GM18858 (cell line): Measurements from ENCODE around the gene CAMSAP3.

Experiments used
- ATAC-seq: cut with Tn5 transposase; IDR thresholded peaks from one replicate; pipeline ENCODE4 v1.9.1; 2021; ENCODE audit not compliant: unreplicated experiment

The CAMSAP3 gene, protein sequence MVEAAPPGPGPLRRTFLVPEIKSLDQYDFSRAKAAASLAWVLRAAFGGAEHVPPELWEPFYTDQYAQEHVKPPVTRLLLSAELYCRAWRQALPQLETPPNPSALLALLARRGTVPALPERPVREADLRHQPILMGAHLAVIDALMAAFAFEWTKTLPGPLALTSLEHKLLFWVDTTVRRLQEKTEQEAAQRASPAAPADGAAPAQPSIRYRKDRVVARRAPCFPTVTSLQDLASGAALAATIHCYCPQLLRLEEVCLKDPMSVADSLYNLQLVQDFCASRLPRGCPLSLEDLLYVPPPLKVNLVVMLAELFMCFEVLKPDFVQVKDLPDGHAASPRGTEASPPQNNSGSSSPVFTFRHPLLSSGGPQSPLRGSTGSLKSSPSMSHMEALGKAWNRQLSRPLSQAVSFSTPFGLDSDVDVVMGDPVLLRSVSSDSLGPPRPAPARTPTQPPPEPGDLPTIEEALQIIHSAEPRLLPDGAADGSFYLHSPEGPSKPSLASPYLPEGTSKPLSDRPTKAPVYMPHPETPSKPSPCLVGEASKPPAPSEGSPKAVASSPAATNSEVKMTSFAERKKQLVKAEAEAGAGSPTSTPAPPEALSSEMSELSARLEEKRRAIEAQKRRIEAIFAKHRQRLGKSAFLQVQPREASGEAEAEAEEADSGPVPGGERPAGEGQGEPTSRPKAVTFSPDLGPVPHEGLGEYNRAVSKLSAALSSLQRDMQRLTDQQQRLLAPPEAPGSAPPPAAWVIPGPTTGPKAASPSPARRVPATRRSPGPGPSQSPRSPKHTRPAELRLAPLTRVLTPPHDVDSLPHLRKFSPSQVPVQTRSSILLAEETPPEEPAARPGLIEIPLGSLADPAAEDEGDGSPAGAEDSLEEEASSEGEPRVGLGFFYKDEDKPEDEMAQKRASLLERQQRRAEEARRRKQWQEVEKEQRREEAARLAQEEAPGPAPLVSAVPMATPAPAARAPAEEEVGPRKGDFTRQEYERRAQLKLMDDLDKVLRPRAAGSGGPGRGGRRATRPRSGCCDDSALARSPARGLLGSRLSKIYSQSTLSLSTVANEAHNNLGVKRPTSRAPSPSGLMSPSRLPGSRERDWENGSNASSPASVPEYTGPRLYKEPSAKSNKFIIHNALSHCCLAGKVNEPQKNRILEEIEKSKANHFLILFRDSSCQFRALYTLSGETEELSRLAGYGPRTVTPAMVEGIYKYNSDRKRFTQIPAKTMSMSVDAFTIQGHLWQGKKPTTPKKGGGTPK

DNA sequence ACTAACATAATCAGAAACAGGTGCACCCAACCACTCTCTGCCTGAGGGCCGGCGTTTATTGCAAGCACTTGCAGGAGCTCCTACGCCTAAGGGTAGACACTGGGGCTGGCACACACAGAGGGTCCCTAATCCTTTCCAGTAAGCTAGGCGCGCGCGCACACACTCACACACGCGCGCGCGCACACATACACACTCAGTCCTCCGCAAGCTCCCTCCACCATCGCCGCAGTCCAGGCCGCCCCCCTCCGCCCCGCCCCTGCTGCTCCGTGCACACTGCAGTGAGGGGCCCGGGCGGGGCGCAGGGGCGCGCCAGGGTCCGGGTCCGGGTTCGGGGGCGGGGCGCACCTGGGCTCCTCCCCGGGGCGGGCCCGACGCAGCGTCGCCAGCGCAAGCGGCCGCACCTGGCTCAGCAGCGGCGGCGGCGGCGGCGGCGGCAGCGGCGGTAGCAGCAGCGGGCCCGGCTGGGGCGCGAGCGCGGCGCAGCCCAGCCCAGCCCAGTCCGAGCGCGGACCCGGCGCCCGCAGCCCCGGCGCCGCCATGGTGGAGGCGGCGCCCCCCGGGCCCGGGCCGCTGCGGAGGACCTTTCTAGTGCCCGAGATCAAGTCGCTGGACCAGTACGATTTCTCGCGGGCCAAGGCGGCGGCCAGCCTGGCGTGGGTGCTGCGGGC, at the start of gene CAMSAP3:
CAMSAP3 (plus strand) TSS at position 398 of the 668 bp plus-strand sequence; CDS start at position 538, 140 bp downstream.
- no peak for ATAC-seq

DNA sequence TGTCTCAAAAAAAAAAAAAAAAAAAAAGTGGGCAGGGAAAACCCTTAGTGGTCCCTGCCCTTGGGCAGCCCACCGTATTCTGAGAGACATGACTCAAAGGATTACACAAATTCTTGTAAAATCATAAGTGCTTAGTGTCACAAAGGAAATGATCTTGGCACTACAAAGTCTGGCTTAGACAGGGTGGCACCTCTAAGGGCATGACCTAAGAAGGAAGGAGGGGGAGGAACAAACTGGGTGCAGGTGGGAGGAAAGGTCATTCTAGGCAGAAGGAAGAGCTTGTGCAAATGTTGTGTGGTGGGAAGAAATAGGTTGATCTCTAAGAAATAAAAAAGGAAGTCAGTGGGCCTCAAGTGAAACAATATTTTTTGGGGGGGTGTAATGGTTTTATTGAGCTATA, 49.8 kb upstream of the CAMSAP3 start:
- no peak for ATAC-seq

DNA sequence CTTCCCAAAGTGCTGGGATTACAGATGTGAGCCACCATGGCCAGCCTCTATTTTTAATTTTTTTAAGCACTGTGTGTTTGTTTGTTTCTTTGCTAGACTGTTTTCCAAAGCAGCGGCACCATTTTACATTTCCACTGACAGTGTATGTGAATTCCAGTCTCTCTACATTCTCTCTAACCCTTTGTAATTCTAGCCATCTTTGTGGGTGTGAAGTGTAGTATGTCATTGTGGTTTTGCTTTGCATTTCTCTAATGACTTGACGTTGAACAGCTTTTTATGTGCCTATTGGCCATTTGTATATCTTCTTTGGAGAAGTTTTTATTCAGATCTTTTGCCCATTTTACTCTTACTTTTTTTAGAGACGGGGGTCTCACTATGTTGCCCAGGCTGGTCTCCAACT, 48.5 kb upstream of the CAMSAP3 start:
- no peak for ATAC-seq

DNA sequence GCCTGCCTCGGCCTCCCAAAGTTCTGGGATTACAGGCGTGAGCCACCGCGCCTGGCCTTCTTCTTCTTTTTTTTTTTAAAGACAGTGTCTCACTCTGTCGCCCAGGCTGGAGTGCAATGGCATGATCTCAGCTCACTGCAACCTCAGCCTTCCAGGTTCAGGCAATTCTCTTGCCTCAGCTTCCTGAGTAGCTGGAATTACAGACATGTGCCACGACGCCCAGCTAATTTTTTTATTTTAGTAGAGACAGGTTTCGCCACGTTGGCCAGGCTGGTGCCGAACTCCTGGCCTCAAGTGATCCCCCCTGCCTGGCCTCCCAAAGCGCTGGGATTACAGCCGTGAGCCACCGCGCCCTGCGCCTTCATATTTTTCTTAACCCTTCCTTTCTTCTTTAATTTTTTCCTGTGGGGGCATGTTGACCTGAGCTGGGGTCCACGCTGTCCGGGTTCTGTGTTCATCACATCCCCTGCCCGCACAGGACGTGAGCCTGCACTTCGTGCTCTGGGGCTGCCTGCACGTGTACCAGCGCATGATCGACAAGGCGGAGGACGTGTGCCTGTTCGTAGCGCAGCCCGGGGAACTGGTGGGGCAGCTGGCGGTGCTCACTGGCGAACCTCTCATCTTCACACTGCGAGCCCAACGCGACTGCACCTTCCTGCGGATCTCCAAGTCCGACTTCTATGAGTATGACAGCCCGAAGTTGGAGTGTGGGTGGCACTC, 46.1 kb upstream of the CAMSAP3 start:
- no peak for ATAC-seq

DNA sequence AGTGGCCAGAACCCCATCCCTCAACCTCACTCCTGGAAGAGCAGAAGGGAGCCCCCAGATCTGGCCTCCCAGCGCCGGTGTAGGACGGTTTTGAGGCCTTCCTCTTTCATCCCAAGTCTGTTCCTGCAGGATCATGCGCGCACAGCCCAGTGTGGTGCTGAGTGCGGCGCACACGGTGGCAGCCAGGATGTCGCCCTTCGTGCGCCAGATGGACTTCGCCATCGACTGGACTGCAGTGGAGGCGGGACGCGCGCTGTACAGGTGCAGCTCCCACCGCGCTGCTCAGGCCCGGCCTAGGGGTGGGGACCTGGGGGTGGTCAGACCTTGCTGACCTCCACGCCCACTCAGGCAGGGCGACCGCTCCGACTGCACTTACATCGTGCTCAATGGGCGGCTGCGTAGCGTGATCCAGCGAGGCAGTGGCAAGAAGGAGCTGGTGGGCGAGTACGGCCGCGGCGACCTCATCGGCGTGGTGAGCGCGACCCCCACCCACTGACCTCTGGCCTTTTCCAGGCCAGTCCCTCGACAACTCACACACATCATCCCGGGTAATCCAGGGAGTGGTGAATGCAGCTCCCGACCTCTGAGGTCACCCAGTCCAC, 45.4 kb upstream of the CAMSAP3 start:
- ATAC-seq = no peak

DNA sequence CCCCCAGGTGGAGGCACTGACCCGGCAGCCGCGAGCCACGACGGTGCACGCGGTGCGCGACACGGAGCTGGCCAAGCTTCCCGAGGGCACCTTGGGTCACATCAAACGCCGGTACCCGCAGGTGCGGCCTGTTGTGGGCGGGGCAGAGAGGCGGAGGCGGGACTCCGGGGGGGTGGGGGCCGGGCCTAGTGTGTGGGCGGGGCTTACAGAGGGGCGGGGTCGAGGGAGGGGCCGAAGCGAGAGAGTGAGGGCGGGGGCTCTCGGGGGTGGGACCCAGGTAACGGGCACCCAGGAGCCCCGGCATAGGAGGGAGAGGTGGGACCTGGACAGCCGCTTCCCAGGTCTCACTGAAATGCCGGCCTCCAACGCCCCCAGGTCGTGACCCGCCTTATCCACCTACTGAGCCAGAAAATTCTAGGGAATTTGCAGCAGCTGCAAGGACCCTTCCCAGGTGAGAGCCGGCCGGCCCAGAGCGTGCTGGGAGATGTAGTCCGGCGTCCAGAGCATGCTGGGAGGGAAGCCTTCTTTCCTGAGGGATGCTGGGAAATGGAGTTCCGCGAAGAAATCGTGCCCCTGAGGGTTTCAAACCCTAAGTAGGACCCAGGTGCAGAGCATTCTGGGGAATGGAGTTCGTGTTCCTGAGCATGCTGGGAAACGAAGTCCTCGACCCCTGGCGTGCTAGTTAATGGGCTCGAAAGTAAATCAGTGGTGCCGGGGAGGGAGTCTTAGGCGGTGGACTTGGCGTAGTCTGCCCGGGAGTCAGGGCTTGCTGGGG, 44.5 kb upstream of the CAMSAP3 start:
- no peak for ATAC-seq

DNA sequence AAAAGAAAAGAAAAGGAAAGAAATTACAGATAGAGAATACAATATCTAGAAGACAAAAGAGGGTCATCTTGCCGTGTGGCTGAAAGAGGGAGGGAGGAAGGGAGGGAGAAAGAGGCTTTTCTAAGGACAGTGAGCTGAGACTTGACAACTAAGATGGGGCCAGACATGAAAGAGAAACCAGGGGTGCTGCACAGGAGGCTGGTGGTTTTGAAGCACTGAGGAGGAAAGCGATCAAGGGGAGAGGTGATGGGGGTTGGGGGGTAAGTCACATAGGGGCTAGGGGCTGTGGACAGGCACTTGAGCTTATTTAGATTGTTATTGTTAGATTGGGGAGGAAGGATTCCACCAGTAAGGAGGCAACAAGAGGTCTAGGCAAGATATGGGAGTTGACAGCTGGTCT, 42.9 kb upstream of the CAMSAP3 start:
- ATAC-seq = no peak

DNA sequence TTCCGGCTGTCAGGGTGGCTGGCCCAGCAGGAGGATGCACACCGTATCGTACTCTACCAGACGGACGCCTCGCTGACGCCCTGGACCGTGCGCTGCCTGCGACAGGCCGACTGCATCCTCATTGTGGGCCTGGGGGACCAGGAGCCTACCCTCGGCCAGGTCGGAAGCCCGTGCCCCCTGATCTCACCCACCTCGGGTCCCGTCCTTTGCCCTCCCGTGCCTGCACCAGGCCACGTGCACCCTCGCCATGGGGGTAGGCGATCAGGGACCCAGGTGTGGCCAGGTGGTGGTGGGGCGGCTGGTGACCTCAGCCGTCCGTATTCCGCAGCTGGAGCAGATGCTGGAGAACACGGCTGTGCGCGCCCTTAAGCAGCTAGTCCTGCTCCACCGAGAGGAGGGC, 41.1 kb upstream of the CAMSAP3 start:
- no peak for ATAC-seq

DNA sequence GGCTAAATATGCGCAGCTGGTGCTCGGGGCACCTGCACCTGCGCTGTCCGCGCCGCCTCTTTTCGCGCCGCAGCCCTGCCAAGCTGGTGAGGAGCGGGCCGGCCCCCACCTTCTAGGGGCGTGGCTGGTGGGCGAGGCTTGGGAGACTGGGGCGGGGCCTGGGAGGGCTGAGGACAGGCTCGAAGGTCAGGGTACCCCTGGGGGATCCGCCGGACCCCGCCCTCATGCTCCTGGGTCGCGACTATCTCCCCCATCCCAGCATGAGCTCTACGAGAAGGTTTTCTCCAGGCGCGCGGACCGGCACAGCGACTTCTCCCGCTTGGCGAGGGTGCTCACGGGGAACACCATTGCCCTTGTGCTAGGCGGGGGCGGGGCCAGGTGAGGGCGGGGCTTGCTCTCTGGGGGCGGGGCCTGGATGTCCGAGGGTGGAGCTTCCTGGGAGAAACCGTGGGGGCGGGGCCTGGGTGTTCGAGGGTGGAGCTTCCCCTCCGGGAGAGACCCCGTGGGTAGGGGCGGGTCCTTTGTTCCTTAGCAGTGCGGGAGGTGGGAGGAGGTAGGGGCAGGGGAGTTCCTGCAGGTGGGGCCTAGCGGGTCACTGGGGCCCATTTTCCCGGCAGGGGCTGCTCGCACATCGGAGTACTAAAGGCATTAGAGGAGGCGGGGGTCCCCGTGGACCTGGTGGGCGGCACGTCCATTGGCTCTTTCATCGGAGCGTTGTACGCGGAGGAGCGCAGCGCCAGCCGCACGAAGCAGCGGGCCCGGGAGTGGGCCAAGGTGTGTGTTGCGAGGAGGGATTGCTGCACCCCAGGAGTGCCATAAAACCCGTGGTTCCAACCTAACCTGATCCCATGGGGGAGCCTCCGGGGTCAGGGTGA, 40.4 kb upstream of the CAMSAP3 start:
- no peak for ATAC-seq

DNA sequence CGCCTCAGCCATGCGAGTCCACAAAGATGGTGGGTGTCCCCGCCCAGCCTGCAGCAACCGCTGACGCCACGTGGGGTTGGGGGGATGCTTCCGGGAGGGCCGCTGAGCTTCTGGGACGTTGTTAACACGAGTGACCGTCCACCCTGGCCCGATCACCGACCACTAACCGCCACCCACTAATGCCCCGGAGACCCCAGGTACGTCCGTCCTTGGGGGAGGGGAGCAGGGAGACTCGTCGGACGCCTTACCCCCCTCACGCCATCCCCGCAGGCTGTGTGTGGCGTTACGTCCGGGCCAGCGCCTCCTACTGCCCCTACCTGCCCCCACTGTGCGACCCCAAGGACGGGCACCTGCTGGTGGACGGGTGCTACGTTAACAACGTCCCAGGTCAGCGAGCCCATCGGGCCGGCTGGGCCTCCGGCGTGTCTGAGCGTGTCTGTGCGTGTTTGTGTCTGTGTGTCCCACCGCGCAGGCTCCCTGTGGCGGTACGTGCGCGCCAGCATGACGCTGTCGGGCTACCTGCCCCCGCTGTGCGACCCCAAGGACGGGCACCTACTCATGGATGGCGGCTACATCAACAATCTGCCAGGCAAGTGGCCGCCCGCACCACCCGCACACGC, 38.9 kb upstream of the CAMSAP3 start:
- ATAC-seq = no peak

DNA sequence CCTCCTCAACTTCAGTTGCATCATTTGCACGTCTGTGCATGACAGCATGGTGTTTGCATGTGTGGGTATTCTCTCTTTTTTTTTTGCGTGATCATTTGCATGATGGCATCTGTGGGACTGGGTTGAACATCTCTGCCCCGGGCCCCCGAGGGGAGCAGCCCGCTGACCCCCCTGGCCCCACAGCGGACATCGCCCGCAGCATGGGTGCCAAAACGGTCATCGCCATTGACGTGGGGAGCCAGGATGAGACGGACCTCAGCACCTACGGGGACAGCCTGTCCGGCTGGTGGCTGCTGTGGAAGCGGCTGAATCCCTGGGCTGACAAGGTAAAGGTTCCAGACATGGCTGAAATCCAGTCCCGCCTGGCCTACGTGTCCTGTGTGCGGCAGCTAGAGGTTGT, 37.0 kb upstream of the CAMSAP3 start:
- ATAC-seq = no peak

DNA sequence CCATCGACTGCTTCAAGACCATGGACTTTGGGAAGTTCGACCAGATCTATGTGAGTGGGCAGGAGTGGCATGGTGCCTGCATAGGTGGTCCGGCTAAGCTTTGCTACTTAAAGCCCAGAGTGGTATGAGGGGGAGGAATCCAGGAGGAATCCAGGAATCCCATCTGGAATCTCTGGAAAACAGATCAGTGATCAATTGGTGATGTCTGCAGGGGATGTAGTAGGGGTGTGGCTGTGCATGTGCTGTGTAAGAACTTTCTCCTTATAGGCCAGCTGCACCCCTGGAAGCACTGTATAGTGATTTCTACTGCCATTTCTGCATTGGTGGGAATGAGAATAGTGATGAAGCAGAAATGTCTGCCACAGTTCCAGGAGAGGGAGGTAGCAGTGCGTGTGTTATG, 36.6 kb upstream of the CAMSAP3 start:
- ATAC-seq = no peak

DNA sequence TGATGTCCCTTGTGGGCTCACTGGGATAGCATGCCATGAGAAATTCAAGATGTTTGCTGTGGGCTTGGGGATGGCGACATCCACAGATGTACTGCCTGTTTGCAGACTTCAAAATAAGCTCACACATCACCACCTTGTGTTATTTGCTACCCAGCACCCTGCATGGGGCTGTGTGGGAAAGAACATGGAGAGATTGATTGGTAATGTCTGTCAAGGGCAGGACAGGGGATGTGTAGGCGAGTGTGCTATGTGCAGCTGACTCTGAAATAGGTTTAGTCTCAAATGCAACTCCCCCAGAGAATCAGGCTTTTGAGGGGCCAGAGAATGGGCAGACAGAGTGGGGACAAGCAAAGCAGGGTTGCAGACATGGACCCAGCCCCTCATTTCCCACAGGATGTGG, 35.4 kb upstream of the CAMSAP3 start:
- ATAC-seq = no peak

DNA sequence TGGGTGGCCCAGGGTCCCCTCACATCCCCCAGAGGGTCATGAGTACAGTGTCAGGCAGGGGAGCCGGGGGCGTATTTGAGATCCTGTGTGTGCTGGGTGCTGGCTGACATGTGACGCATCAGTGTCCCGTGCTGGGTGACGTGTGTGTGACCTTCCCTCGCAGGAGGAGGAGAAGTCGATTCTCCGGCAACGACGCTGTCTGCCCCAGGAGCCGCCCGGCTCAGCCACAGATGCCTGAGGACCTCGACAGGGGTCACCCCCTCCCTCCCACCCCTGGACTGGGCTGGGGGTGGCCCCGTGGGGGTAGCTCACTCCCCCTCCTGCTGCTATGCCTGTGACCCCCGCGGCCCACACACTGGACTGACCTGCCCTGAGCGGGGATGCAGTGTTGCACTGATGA, 34.3 kb upstream of the CAMSAP3 start:
- ATAC-seq = no peak

DNA sequence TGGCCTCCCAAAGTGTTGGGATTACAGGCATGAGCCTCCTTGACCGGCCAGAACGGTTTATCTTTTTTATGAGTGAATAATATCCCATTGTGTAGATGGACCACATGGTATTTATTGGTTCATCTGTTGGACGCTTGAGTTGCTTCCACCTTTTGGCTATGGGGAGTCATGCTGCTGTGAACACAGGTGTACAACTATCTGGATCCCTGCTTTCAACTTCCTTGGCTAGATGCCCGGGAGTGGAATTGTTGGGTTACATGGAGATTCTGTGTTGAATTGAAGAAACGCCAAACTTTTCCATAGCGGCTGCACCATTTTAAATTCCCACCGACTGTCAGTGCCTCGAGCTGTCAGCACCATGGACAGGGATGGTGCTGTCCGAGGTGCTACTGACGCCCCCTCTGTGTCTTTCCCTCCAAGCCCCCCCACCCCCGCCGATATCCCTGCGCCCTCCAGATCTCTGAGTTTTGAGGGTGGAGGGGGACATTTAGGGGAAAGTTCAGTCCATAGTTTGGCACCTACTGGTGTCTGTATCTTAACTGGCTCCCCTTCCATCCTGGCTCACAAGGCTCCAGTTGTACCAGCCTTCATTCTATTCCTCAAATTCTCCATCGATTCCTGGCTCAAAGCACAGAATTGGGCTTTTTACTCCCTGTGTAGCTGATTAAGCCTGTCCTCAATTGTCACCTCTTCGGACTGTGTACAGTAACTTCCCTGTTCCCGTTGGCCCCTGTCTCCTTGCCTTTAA, 32.8 kb upstream of the CAMSAP3 start:
- no peak for ATAC-seq

DNA sequence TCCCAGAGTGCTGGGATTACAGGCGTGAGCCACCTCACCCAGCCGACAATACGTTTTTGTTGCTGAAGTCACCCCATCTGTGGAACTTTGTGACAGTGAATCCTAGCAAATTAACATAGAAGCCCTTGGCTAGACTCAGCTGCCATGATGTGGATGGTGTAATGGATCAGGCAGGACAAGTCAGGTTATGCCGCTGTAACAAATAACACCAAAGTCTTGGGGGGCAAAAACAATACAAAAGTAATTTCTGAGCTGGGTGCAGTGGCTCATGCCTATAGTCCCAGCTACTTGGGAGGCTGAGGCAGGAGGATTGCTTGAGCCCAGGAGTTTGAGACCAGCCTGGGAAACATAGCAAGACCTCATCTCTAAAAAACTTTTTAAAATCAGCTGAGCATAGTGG, 30.8 kb upstream of the CAMSAP3 start:
- ATAC-seq = no peak

DNA sequence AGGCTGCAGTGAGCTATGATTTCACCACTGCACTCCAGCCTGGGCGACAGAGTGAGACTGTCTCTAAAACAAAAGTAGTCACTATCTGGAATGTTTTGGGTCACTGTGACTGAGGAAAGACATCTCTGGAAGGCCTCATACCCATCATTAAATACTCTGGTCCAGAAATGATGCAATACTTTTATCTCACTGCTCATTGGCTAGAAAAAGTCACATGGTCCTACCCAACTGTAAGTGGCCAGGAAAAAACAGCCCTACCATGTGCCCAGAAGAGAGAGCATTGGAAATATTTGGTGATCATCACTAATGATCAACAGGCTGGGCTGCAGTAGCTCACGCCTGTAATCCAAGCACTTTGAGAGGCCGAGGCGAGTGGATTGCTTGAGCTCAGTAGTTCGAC, 30.3 kb upstream of the CAMSAP3 start:
- ATAC-seq = no peak
